CD4-positive, CD25-positive, alpha-beta regulatory T cell (primary cell): ENCODE results near the gene DTX2. TPM values are rescaled to one million over a fixed set of nuclear protein-coding genes. Genes with fewer than 3 reads are reported as not detected.
A peak's percentile ranks its signal among the peaks of the same experiment; 100 is the strongest.
"Not testable (repeated sequence)": the region's sequence is repeated elsewhere in the genome, so short reads cannot be mapped to it uniquely, and the experiment has no call there.

ENCODE experiments used
- ATAC-seq, 2 donors: fragments of 150-1000 bp; cut with Tn5 transposase; one replicate each; pipeline ENCODE4 v1.10.0; 2021; ENCODE audit warnings: low read depth in 2 of 2, moderate number of reproducible peaks in 2 of 2, moderate library complexity in 1 of 2
- DNase-seq, 3 donors: peaks; one replicate each; pipeline versions ENCODE4 v3.0.0 to v3.0.0-alpha.2; 2012 to 2022; ENCODE audit warnings: mixed read lengths in 1 of 3
- H3K27ac ChIP-seq: one replicate; pipeline ENCODE4 v1.7.0; 2013; ENCODE audit warnings: mild to moderate bottlenecking, low read length; ENCODE audit not compliant: insufficient read depth, poor library complexity, severe bottlenecking
- H3K27me3 ChIP-seq: one replicate; pipeline ENCODE4 v1.7.0; 2013; ENCODE audit warnings: low read length; ENCODE audit not compliant: control insufficient read depth, insufficient read depth
- H3K36me3 ChIP-seq: one replicate; pipeline ENCODE4 v1.7.0; 2013; ENCODE audit warnings: mild to moderate bottlenecking, low read length, moderate library complexity; ENCODE audit not compliant: control insufficient read depth, insufficient read depth
- H3K4me1 ChIP-seq: 2 replicates; pipeline ENCODE4 v1.7.0; 2013; ENCODE audit warnings: mild to moderate bottlenecking, low read length; ENCODE audit not compliant: insufficient read depth, control insufficient read depth, poor library complexity, severe bottlenecking
- H3K4me3 ChIP-seq: one replicate; pipeline ENCODE4 v1.7.0; 2013; ENCODE audit warnings: low read depth, mild to moderate bottlenecking, low read length, moderate library complexity
- H3K9me3 ChIP-seq, 2 experiments: 1 replicate in 1 of 2; 2 replicates in 1 of 2; pipeline ENCODE4 v1.7.0; 2013; ENCODE audit warnings: low read length in 2 of 2, mild to moderate bottlenecking in 1 of 2, moderate library complexity in 1 of 2; ENCODE audit not compliant: control insufficient read depth in 2 of 2
- H3K27ac Mint-ChIP-seq, 3 donors: one replicate each; pipeline ENCODE4 v1.8.0; 2020 to 2022; ENCODE audit warnings: mild to moderate bottlenecking in 3 of 3, mixed read lengths in 3 of 3, moderate library complexity in 2 of 3
- H3K27me3 Mint-ChIP-seq: one replicate; pipeline ENCODE4 v1.8.0; 2022; ENCODE audit warnings: mild to moderate bottlenecking, mixed read lengths
- H3K36me3 Mint-ChIP-seq: one replicate; pipeline ENCODE4 v1.8.0; 2020; ENCODE audit warnings: mixed read lengths
- H3K4me1 Mint-ChIP-seq, 4 donors: one replicate each; pipeline ENCODE4 v1.8.0; 2020 to 2022; ENCODE audit warnings: mixed read lengths in 4 of 4, mild to moderate bottlenecking in 1 of 4
- H3K4me3 Mint-ChIP-seq, 4 donors: one replicate each; pipeline ENCODE4 v1.8.0; 2020 to 2022; ENCODE audit warnings: mild to moderate bottlenecking in 4 of 4, mixed read lengths in 4 of 4, moderate library complexity in 3 of 4
- H3K9me3 Mint-ChIP-seq, 7 donors: one replicate each; pipeline ENCODE4 v1.8.0; 2020 to 2022; ENCODE audit warnings: mixed read lengths in 7 of 7, mild to moderate bottlenecking in 3 of 7, moderate library complexity in 2 of 7
- polyA plus RNA-seq, 4 donors: library from polyadenylated mRNA; unstranded; fragments of 300-500 nt; fragmentation: Illumina TruSeq; gene quantifications; one replicate each; pipeline ENCODE4 v1.2.3, GENCODE V29; 2021
- total RNA-seq: library from RNA; stranded (reverse); gene quantifications from one replicate; pipeline ENCODE4 v1.2.3, GENCODE V29; 2022

Gene DTX2
- total and polyA plus RNA-seq, 5 donors from 2014 or later: 10.7 to 36.0 (median 15.9) TPM

DNA sequence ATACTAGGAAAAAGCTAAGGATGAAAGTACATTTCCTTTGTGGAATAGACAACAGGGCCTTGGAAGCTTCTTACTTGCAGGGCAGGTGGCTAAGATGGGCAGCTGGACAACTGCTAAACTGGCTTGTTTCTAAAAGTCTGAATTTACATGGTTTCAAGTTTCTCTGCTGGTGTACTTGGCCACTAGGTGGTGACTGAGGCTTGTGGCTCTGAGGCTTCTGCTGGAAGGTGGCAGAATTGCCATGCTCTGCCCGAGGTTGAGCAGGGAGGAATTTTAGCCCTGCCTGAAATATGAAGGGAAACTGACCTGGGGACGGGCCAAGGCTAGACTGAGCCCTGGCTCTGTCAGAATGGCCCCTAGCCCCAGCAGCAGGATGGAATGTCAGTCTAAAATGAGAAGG is 23.6 kb upstream of the DTX2 start:
- DNase-seq (peak; percentile 40 to 83 (median 50)), ATAC-seq (peak; percentile 48 to 68)
- not testable (repeated sequence) for H3K27me3 ChIP-seq, H3K27ac Mint-ChIP-seq, H3K36me3 Mint-ChIP-seq, H3K9me3 Mint-ChIP-seq, H3K9me3 ChIP-seq, H3K27ac ChIP-seq, H3K4me3 Mint-ChIP-seq, H3K36me3 ChIP-seq, H3K4me3 ChIP-seq, H3K27me3 Mint-ChIP-seq, H3K4me1 ChIP-seq, H3K4me1 Mint-ChIP-seq

DNA sequence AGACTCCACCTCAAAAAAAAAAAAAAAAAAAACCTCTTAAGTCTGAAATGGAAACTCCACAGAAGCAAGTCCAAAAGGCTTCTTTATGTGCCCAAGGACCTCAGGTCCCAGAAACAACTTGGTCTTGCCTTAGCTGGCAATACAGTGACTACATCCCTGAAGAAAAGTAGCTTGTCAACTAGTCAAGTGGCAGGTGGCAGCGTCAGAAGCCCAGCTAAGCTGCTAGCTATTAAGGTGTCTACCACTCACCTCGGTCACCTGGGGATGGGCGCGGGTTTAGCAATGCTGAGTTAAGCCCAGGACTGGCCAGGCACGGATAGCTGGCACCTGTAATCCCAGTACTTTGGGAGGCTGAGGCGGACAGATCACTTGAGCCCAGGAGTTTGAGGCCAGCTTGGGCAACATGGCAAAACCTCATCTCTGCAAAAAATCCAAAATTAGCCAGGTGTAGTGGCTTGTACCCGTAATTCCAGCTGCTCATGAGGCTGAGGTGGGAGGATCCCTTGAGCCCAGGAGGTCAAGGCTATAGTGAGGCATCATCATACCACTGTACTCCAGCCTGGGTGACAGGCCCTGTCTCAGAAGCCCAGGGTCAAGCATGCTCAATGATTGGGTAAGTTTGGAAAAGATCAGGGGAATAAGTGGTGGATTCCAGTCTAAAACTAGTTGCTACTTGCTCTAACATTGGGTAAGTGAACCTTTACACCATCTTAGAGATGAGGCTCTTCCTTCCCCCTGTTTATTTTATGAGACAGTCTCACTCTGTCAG is 22.2 kb upstream of the DTX2 start:
- not testable (repeated sequence) for H3K4me1 Mint-ChIP-seq, H3K4me3 Mint-ChIP-seq, H3K9me3 ChIP-seq, DNase-seq, H3K9me3 Mint-ChIP-seq, H3K4me3 ChIP-seq, H3K36me3 Mint-ChIP-seq, H3K4me1 ChIP-seq, H3K36me3 ChIP-seq, H3K27ac Mint-ChIP-seq, ATAC-seq, H3K27me3 ChIP-seq, H3K27me3 Mint-ChIP-seq, H3K27ac ChIP-seq

DNA sequence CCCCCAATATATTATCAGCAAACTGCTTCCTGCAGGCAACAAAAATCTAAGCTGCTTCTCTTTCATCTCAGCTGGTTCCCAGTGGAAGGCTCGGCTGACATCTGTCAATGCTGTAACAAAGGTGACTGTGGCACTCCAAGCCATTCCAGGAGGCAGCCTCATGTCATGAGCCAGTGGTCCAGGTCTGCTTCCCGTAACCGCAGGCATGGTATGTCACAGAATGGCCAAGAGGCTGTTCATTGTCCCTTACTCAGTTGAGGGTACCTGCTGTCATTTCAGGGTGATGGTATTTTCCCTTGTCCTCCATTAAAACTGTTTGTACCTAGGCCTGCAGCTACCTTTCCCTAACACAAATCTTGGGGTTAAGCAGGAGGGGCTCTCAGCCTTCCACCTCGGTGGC is 21.1 kb upstream of the DTX2 start:
- not testable (repeated sequence) for H3K36me3 ChIP-seq, H3K4me3 ChIP-seq, H3K27me3 Mint-ChIP-seq, H3K27ac ChIP-seq, H3K9me3 Mint-ChIP-seq, ATAC-seq, H3K4me1 Mint-ChIP-seq, H3K4me1 ChIP-seq, H3K36me3 Mint-ChIP-seq, H3K27me3 ChIP-seq, DNase-seq, H3K9me3 ChIP-seq, H3K4me3 Mint-ChIP-seq
- peak overlapping the region in 1 of 3 donors; percentile 31 for H3K27ac Mint-ChIP-seq

DNA sequence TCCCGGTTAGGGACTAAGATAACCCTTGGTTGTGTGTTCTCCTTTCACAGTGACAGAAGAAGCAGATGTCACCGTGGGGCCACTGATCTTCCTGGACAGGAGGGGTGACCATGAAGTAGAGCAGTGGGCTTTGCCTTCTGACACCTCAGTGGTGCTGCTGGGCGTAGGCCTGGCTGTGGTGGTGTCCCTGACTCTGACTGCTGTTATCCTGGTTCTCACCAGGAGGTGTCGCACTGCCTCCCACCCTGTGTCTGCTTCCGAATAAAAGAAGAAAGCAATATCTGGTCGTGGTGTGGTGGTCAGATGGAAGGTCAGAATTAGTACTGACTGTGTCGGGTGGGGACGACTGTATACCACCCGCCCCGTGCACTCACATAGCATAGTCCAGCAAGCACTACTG is 19.7 kb upstream of the DTX2 start:
- not testable (repeated sequence) for H3K27me3 ChIP-seq, H3K9me3 ChIP-seq, H3K4me1 ChIP-seq, DNase-seq, H3K4me1 Mint-ChIP-seq, H3K27me3 Mint-ChIP-seq, H3K4me3 Mint-ChIP-seq, H3K4me3 ChIP-seq, H3K27ac ChIP-seq, H3K9me3 Mint-ChIP-seq, H3K36me3 Mint-ChIP-seq, H3K36me3 ChIP-seq, H3K27ac Mint-ChIP-seq
- ATAC-seq: peak; percentile 41 to 56

DNA sequence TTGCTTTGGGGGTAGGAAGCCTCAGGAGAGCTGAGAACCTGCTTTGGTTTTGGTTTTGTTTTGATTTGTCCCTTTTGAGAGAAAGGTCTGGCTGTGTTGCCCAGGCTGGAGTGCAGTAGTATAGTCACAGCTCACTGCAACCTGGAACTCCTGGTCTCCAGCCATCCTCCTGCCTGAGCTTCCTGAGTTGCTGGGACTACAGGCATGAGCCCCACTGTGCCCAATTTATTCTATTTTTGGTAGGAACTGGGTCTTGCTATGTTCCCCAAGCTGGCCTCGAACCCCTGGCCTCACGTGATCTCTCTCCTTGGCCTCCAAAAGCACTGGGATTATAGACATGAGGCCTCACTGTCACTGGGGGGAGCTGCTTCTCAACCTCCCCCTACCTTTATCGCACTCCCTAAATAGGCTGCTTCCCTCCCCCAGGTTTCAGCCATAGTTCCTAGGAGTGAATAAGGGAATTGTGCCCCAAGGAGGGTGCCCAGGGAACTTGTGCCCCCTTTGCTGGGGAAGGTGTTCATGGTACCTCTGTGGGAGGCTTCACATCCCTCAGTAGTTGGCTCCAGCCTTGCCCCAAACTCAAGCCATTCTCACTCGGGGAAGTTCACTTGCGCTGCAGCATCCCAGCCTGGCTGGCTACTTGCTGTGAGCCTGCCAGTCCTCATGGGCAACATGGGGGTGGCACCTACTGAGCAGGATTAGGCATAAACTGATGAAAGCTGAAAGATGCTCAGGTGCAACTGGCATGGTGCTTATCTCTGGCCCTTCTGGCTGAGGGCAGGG is 18.7 kb upstream of the DTX2 start:
- not testable (repeated sequence) for H3K9me3 Mint-ChIP-seq, H3K36me3 Mint-ChIP-seq

DNA sequence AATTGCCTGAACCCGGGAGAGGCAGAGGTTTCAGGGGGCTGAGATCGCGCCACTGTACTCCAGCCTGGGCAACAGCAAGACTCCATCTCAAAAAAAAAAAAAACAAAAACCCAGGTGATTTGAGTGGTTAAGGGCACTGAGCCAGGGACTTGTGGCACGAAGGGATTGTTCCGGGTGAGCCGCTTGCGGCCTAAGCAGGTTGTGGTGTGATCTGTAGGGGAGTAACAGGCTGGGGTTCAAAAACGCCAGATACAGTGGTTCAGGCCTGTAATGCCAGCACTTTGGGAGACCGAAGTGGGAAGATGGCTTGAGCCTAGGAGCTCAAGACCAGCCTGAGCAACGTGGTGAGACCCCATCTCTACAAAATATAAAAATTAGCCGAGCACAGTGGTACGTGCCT is 17.7 kb upstream of the DTX2 start:
- H3K9me3 Mint-ChIP-seq, H3K4me1 Mint-ChIP-seq, H3K27me3 Mint-ChIP-seq, H3K36me3 ChIP-seq, H3K27ac Mint-ChIP-seq, H3K27me3 ChIP-seq, H3K36me3 Mint-ChIP-seq, H3K27ac ChIP-seq, H3K4me3 Mint-ChIP-seq, H3K4me1 ChIP-seq, H3K9me3 ChIP-seq, H3K4me3 ChIP-seq: not testable (repeated sequence)
- peak in 1 of 3 donors; percentile 14 for DNase-seq
- peak; percentile 12 to 25 for ATAC-seq

More for the DNA sequence above, 18.7 kb upstream of the DTX2 start:
- not testable (repeated sequence) for H3K27me3 ChIP-seq, H3K36me3 ChIP-seq, H3K27ac ChIP-seq, H3K4me1 Mint-ChIP-seq, H3K4me1 ChIP-seq, DNase-seq, H3K27ac Mint-ChIP-seq, H3K27me3 Mint-ChIP-seq, H3K4me3 Mint-ChIP-seq, H3K4me3 ChIP-seq, ATAC-seq, H3K9me3 ChIP-seq

DNA sequence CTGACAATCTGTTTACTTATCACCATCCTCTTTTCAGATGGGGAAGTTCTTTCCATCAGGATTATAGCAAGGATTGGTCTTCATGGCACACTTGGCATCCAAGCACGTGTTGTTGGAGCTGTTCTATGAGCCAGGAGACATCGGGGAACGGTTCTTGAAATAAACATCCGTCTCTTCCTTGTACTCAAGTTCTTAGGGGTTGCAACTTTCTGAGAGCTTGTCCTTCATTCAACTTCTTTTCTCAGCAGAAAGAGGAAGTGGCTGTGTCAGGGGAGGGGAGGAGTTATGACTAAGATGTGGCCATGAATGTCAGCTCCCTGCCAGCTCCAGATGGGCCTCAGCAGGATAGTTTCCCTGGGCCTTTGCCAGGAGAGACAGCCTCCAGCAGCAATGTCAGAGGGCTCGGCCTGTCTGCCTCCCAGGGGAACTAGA is 15.9 kb upstream of the DTX2 start:
- not testable (repeated sequence) for H3K36me3 Mint-ChIP-seq, H3K9me3 ChIP-seq, H3K4me1 ChIP-seq, H3K36me3 ChIP-seq, H3K4me3 Mint-ChIP-seq, H3K27me3 Mint-ChIP-seq, H3K27ac ChIP-seq, H3K9me3 Mint-ChIP-seq, H3K4me1 Mint-ChIP-seq, H3K27me3 ChIP-seq
- H3K4me3 ChIP-seq: peak overlapping the region; percentile 50
- peak in 2 of 3 donors; percentile 13 to 66 for DNase-seq
- H3K27ac Mint-ChIP-seq: peak overlapping the region in 1 of 3 donors; percentile 66
- peak; percentile 86 to 90 for ATAC-seq

DNA sequence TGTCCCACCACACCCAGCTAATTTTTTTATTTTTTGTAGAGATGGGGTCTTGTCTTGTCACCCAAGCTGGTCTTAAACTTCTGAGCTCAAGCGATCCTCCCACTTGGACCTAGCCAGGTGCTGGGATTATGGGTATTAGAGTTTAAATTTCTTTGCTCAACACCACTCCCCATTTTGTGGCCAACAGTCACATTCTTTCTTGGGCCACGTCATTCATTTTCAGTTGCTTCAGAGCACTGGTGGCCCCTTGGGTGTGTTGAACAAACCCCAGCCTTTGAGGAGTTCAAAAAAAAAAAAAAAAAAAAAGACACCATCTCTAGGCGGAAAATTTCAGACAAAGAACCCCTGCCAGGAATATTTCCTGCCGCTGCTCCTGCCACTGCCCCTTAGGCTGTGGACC is 4.5 kb upstream of the DTX2 start:
- not testable (repeated sequence) for H3K9me3 ChIP-seq, H3K27me3 ChIP-seq, H3K27ac Mint-ChIP-seq, H3K36me3 Mint-ChIP-seq, H3K27me3 Mint-ChIP-seq, ATAC-seq, H3K27ac ChIP-seq, H3K4me3 ChIP-seq, H3K4me3 Mint-ChIP-seq, H3K4me1 ChIP-seq, H3K36me3 ChIP-seq, H3K4me1 Mint-ChIP-seq, DNase-seq, H3K9me3 Mint-ChIP-seq
